Breast epithelium (tissue), 3 donors: ENCODE measurements around the gene ANO3.

Source experiments
- POLR2AphosphoS5 ChIP-seq, 3 donors: sonication (generic); formaldehyde crosslinking; IDR thresholded peaks; one replicate each; pipeline ENCODE4 v1.6.1; 2017; ENCODE audit warnings: antibody characterized with exemption in 3 of 3
- TF ChIP-seq, protein P1 (sequence below), 3 donors: fragments of 450-650 bp; IDR thresholded peaks; one replicate each; pipeline ENCODE4 v1.5.1; 2016 to 2017; ENCODE audit warnings: antibody characterized with exemption in 3 of 3, mild to moderate bottlenecking in 3 of 3, moderate library complexity in 3 of 3

DNA sequence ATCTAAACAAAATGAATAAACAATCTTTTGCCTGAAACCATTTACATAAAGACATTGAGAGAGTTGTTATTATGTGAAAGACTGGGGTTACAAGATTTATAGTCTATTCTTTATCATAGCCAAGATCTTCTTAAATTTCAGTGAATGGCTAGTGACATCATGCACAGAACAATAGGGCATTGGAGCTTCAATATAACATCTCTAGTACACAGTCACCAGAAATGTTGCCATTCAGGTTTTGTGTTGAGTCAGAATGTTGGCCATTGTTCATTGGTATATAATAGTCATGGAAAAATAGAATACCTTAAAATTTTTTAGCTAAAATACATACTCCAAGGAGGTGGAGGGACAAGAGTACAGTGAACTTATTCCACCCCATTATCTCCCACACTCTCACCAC is 345.6 kb downstream of the ANO3 start:
- TF ChIP-seq, protein P1, sequence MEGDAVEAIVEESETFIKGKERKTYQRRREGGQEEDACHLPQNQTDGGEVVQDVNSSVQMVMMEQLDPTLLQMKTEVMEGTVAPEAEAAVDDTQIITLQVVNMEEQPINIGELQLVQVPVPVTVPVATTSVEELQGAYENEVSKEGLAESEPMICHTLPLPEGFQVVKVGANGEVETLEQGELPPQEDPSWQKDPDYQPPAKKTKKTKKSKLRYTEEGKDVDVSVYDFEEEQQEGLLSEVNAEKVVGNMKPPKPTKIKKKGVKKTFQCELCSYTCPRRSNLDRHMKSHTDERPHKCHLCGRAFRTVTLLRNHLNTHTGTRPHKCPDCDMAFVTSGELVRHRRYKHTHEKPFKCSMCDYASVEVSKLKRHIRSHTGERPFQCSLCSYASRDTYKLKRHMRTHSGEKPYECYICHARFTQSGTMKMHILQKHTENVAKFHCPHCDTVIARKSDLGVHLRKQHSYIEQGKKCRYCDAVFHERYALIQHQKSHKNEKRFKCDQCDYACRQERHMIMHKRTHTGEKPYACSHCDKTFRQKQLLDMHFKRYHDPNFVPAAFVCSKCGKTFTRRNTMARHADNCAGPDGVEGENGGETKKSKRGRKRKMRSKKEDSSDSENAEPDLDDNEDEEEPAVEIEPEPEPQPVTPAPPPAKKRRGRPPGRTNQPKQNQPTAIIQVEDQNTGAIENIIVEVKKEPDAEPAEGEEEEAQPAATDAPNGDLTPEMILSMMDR (IDR thresholded peaks at IDR 0.05): no peak
- no peak for TF ChIP-seq POLR2AphosphoS5 (IDR thresholded peaks at IDR 0.05)
